Esophagus muscularis mucosa (tissue), 3 donors: Measurements from ENCODE around the gene GRHL3.

Experiments used
- CTCF ChIP-seq, 3 experiments: fragments of 200-600 bp in 2 of 3; fragments of 450-650 bp in 1 of 3; sonication (generic) in 2 of 3; IDR thresholded peaks; one replicate each; pipeline ENCODE4 v1.5.1; 2017 to 2019; ENCODE audit warnings: antibody characterized with exemption in 3 of 3, mild to moderate bottlenecking in 2 of 3, moderate library complexity in 1 of 3
- POLR2A ChIP-seq: fragments of 450-650 bp; IDR thresholded peaks from one replicate; pipeline ENCODE4 v1.6.1; 2017; ENCODE audit warnings: antibody characterized with exemption, moderate library complexity, mild to moderate bottlenecking, low read depth

GRCh38 chr1:24348196-24348595, 29.0 kb downstream of the GRHL3 start:
- no peak for TF ChIP-seq CTCF (IDR thresholded peaks at IDR 0.05)
- TF ChIP-seq POLR2A: no peak
